ENCODE measurements around the gene NFXL1. TPM values are rescaled to one million over a fixed set of nuclear protein-coding genes. Genes with fewer than 3 reads are reported as not detected.

The NFXL1 gene
- total RNA-seq, 4 donors from 2014 or later: 3.7 to 10.8 (median 5.5) TPM

- Histone ChIP-seq H3K4me3 (no peak overlapping the region), H3K4me1 (no peaks in the 10 kb centered on the region), H3K36me3 (no peaks in the 10 kb centered on the region), H3K27me3 (no peaks in the 10 kb centered on the region), H3K27ac (no peak overlapping the region), H3K9me3 (no peaks in the 10 kb centered on the region)
- no peak for TF ChIP-seq CTCF (IDR thresholded peaks at IDR 0.05 in 4 of 5, conservative IDR thresholded peaks at IDR 0.05 in 1 of 5)
- TF ChIP-seq POLR2A (IDR thresholded peaks at IDR 0.05): no peak
- ATAC-seq (no peak), DNase-seq (no peak)
- in situ Hi-C loops (cut with MboI; ENCODE audit: low sequenced_read_pairs in 4 of 4): no loop called here
- intact Hi-C loops (cut with DNase I; ENCODE audit: low total_unique reads): no loop called here
These were observed 50.9 kb downstream of the NFXL1 start for GRCh38 chr4:47863486-47863885.

- intact Hi-C loops (cut with DNase I; ENCODE audit: low total_unique reads): no loop called here
- H3K36me3 ChIP-seq: no peaks in the 10 kb centered on the region
- H3K27me3 ChIP-seq: no peaks in the 10 kb centered on the region
- TF ChIP-seq POLR2A (IDR thresholded peaks at IDR 0.05) (no peak), CTCF (IDR thresholded peaks at IDR 0.05 in 4 of 5, conservative IDR thresholded peaks at IDR 0.05 in 1 of 5) (no peak)
- H3K27ac ChIP-seq: no peak overlapping the region
- DNase-seq (no peak), ATAC-seq (no peak)
- no peaks in the 10 kb centered on the region for H3K4me1 ChIP-seq
- no peak overlapping the region for H3K4me3 ChIP-seq
- in situ Hi-C loops (cut with MboI; ENCODE audit: low sequenced_read_pairs in 4 of 4): no loop called here
- H3K9me3 ChIP-seq: no peaks in the 10 kb centered on the region
These were observed 52.1 kb downstream of the NFXL1 start for GRCh38 chr4:47862297-47862696.

GRCh38 chr4:47860305-47860704 lies 54.1 kb downstream of the NFXL1 start:
- H3K4me1 ChIP-seq: no peaks in the 10 kb centered on the region
- DNase-seq: no peak
- no peak for ATAC-seq
- no peaks in the 10 kb centered on the region for H3K27me3 ChIP-seq
- no peaks in the 10 kb centered on the region for H3K9me3 ChIP-seq
- no peak overlapping the region for H3K4me3 ChIP-seq
- no peak for TF ChIP-seq CTCF (IDR thresholded peaks at IDR 0.05 in 4 of 5, conservative IDR thresholded peaks at IDR 0.05 in 1 of 5)
- TF ChIP-seq POLR2A (IDR thresholded peaks at IDR 0.05): no peak
- no peaks in the 10 kb centered on the region for H3K36me3 ChIP-seq
- H3K27ac ChIP-seq: no peak overlapping the region
- in situ Hi-C loops (cut with MboI; ENCODE audit: low sequenced_read_pairs in 4 of 4): no loop called here
- intact Hi-C loops (cut with DNase I; ENCODE audit: low total_unique reads): no loop called here

- Histone ChIP-seq H3K4me1 (no peaks in the 10 kb centered on the region), H3K9me3 (no peaks in the 10 kb centered on the region), H3K27ac (no peak overlapping the region), H3K27me3 (no peaks in the 10 kb centered on the region), H3K4me3 (no peak overlapping the region), H3K36me3 (peaks cover 0 to 7% of the 10 kb centered on the region in 2 donors)
- TF ChIP-seq CTCF (IDR thresholded peaks at IDR 0.05 in 4 of 5, conservative IDR thresholded peaks at IDR 0.05 in 1 of 5): no peak
- TF ChIP-seq POLR2A (IDR thresholded peaks at IDR 0.05): no peak
- in situ Hi-C loops (cut with MboI; ENCODE audit: low sequenced_read_pairs in 4 of 4) (no loop called here), intact Hi-C loops (cut with DNase I; ENCODE audit: low total_unique reads) (no loop called here)
- no peak for DNase-seq
- ATAC-seq: no peak
These were observed 56.4 kb downstream of the NFXL1 start for GRCh38 chr4:47858006-47858405.

- peaks cover 0 to 7% of the 10 kb centered on the region in 2 donors for H3K36me3 ChIP-seq
- TF ChIP-seq POLR2A (IDR thresholded peaks at IDR 0.05): no peak
- no peak for TF ChIP-seq CTCF (IDR thresholded peaks at IDR 0.05 in 4 of 5, conservative IDR thresholded peaks at IDR 0.05 in 1 of 5)
- ATAC-seq (no peak), DNase-seq (no peak)
- H3K27ac ChIP-seq: no peak overlapping the region
- intact Hi-C loops (cut with DNase I; ENCODE audit: low total_unique reads): no loop called here
- no peak overlapping the region for H3K4me3 ChIP-seq
- in situ Hi-C loops (cut with MboI; ENCODE audit: low sequenced_read_pairs in 4 of 4): no loop called here
- H3K27me3 ChIP-seq: no peaks in the 10 kb centered on the region
- no peaks in the 10 kb centered on the region for H3K9me3 ChIP-seq
- no peaks in the 10 kb centered on the region for H3K4me1 ChIP-seq
These were observed 57.7 kb downstream of the NFXL1 start for GRCh38 chr4:47856713-47857112.
